H1 (cell line): ENCODE measurements around the gene XRCC6. TPM values are rescaled to one million over a fixed set of nuclear protein-coding genes. Genes with fewer than 3 reads are reported as not detected.

Experiments used
- CTCF ChIA-PET: fragments of 300-600 bp; sonication (Branson Sonifier 250); formaldehyde crosslinking; loops from one replicate; lab custom pipeline; 2021; ENCODE audit not compliant: partially characterized antibody; lab: Charles Lee
- POLR2A ChIA-PET: fragments of 300-600 bp; sonication (Branson Sonifier 250); formaldehyde crosslinking; loops from one replicate; lab custom pipeline; 2021; ENCODE audit warnings: inconsistent platforms; ENCODE audit not compliant: partially characterized antibody; lab: Charles Lee
- DNase-seq, 2 experiments: peaks; one replicate each; pipeline versions ENCODE4 v3.0.0 to v3.0.0-alpha.2; 2010 to 2022; ENCODE audit warnings: low spot score in 2 of 2, low read depth in 1 of 2, mixed read lengths in 1 of 2
- FAIRE-seq: peaks from 2 replicates; lab custom pipeline; 2011; peaks lifted over from hg19 to GRCh38; lab: Jason Lieb, UNC
- H2AFZ ChIP-seq: 2 replicates; pipeline ENCODE4 v1.8.1; 2012; ENCODE audit warnings: low read length, inconsistent platforms
- H2AK5ac ChIP-seq: 2 replicates; pipeline ENCODE4 v1.6.1; 2013; ENCODE audit warnings: low read depth, low read length
- H2BK120ac ChIP-seq: replicated peaks from 2 replicates; pipeline ENCODE3; 2013; ENCODE audit warnings: low read depth, low read length, inconsistent platforms
- H2BK12ac ChIP-seq: 2 replicates; pipeline ENCODE4 v1.6.1; 2013; ENCODE audit warnings: low read depth, low read length
- H2BK15ac ChIP-seq: 2 replicates; pipeline ENCODE4 v1.6.1; 2013; ENCODE audit warnings: low read length
- H2BK20ac ChIP-seq: 2 replicates; pipeline ENCODE4 v1.6.1; 2013; ENCODE audit warnings: low read length
- H2BK5ac ChIP-seq: 2 replicates; pipeline ENCODE4 v1.6.1; 2013; ENCODE audit warnings: low read depth, low read length
- H3K14ac ChIP-seq: 2 replicates; pipeline ENCODE4 v1.6.1; 2013; ENCODE audit warnings: inconsistent platforms; ENCODE audit not compliant: insufficient read length
- H3K18ac ChIP-seq: 2 replicates; pipeline ENCODE4 v1.6.1; 2013; ENCODE audit warnings: low read length; ENCODE audit errors: extremely low read depth
- H3K23ac ChIP-seq: 2 replicates; pipeline ENCODE4 v1.6.1; 2013; ENCODE audit warnings: inconsistent platforms; ENCODE audit not compliant: insufficient read length
- H3K23me2 ChIP-seq: 2 replicates; pipeline ENCODE4 v1.6.1; 2013; ENCODE audit warnings: low read depth, low read length
- H3K27ac ChIP-seq: 2 replicates; pipeline ENCODE4 v1.6.1; 2011; ENCODE audit warnings: low read depth, low read length, inconsistent platforms
- H3K27me3 ChIP-seq, 4 experiments: replicated peaks in 1 of 4; 1 replicate in 1 of 4; 2 replicates in 3 of 4; pipeline versions ENCODE4 v1.6.1 to v1.8.1; 2011 to 2013; ENCODE audit warnings: low read length in 3 of 4, mild to moderate bottlenecking in 3 of 4, inconsistent platforms in 2 of 4, mixed read lengths in 2 of 4, moderate library complexity in 1 of 4; ENCODE audit not compliant: control insufficient read depth in 3 of 4, insufficient read depth in 3 of 4; ENCODE audit errors: extremely low read depth in 1 of 4
- H3K36me3 ChIP-seq, 4 experiments: 2 replicates each; pipeline versions ENCODE4 v1.6.1 to v1.8.1; 2011 to 2013; ENCODE audit warnings: mild to moderate bottlenecking in 4 of 4, low read length in 3 of 4, moderate library complexity in 2 of 4, control low read depth in 1 of 4, inconsistent platforms in 1 of 4; ENCODE audit not compliant: insufficient read depth in 4 of 4, control insufficient read depth in 2 of 4
- H3K4ac ChIP-seq: replicated peaks from 2 replicates; pipeline ENCODE3; 2013; ENCODE audit warnings: low read length, low read depth, mixed read lengths, inconsistent platforms; ENCODE audit not compliant: insufficient read length
- H3K4me1 ChIP-seq, 4 experiments: replicated peaks in 1 of 4; 1 replicate in 1 of 4; 2 replicates in 3 of 4; pipeline versions ENCODE4 v1.6.1 to v1.8.1; 2011 to 2013; ENCODE audit warnings: low read length in 3 of 4, inconsistent platforms in 2 of 4, mixed read lengths in 1 of 4; ENCODE audit not compliant: insufficient read depth in 4 of 4, control insufficient read depth in 3 of 4
- H3K4me2 ChIP-seq, 2 experiments: 2 replicates each; pipeline versions ENCODE4 v1.6.1 to v1.8.1; 2011 to 2013; ENCODE audit warnings: low read depth in 2 of 2, low read length in 2 of 2, control low read depth in 1 of 2, inconsistent platforms in 1 of 2, mild to moderate bottlenecking in 1 of 2; ENCODE audit not compliant: insufficient read depth in 1 of 2
- H3K4me3 ChIP-seq, 4 experiments: fragments of 200-600, 300-600 bp in 1 of 4; sonication (generic), shearing (Covaris generic), sonication (Bioruptor Twin) in 1 of 4; 2 replicates each; pipeline versions ENCODE4 v1.5.1 to v1.8.1; 2011 to 2016; ENCODE audit warnings: low read length in 4 of 4, low read depth in 3 of 4, control low read depth in 2 of 4, inconsistent platforms in 2 of 4, mild to moderate bottlenecking in 2 of 4, mixed read lengths in 1 of 4, moderate library complexity in 1 of 4; ENCODE audit not compliant: insufficient read depth in 2 of 4; ENCODE audit errors: extremely low read depth in 1 of 4
- H3K56ac ChIP-seq: replicated peaks from 2 replicates; pipeline ENCODE3; 2013; ENCODE audit warnings: low read depth, mild to moderate bottlenecking, mixed read lengths, low read length, inconsistent platforms; ENCODE audit not compliant: insufficient read length
- H3K79me1 ChIP-seq: 2 replicates; pipeline ENCODE4 v1.6.1; 2013; ENCODE audit warnings: low read depth, low read length, control low read depth
- H3K79me2 ChIP-seq, 2 experiments: 2 replicates each; pipeline versions ENCODE4 v1.6.1 to v1.8.1; 2012 to 2013; ENCODE audit warnings: low read length in 2 of 2, mild to moderate bottlenecking in 2 of 2, inconsistent platforms in 1 of 2; ENCODE audit not compliant: insufficient read depth in 2 of 2, control insufficient read depth in 1 of 2
- H3K9ac ChIP-seq, 4 experiments: replicated peaks in 1 of 4; 1 replicate in 1 of 4; 2 replicates in 3 of 4; pipeline versions ENCODE4 v1.6.1 to v1.8.1; 2011 to 2013; ENCODE audit warnings: low read depth in 3 of 4, low read length in 3 of 4, control low read depth in 2 of 4, mild to moderate bottlenecking in 2 of 4, moderate library complexity in 2 of 4, inconsistent platforms in 1 of 4; ENCODE audit errors: extremely low read depth in 1 of 4
- H3K9me3 ChIP-seq, 2 experiments: 2 replicates each; pipeline versions ENCODE4 v1.6.1 to v1.8.1; 2012 to 2013; ENCODE audit warnings: mild to moderate bottlenecking in 2 of 2, moderate library complexity in 2 of 2, control low read depth in 1 of 2, inconsistent platforms in 1 of 2, low read depth in 1 of 2, low read length in 1 of 2, mixed read lengths in 1 of 2; ENCODE audit not compliant: insufficient read depth in 2 of 2
- H4K20me1 ChIP-seq, 2 experiments: replicated peaks in 1 of 2; 2 replicates each; pipeline versions ENCODE3 to v1.8.1; 2011 to 2013; ENCODE audit warnings: inconsistent platforms in 2 of 2, low read length in 2 of 2, mild to moderate bottlenecking in 1 of 2; ENCODE audit not compliant: insufficient read depth in 2 of 2, control insufficient read depth in 1 of 2
- H4K5ac ChIP-seq: 2 replicates; pipeline ENCODE4 v1.6.1; 2013; ENCODE audit warnings: low read length, low read depth, mixed read lengths, inconsistent platforms; ENCODE audit not compliant: insufficient read length
- H4K8ac ChIP-seq: 2 replicates; pipeline ENCODE4 v1.8.0; 2013; ENCODE audit warnings: mild to moderate bottlenecking, moderate library complexity, low read length, inconsistent platforms; ENCODE audit not compliant: insufficient read depth; ENCODE audit errors: extremely low read depth
- H4K91ac ChIP-seq: replicated peaks from 2 replicates; pipeline ENCODE3; 2013; ENCODE audit warnings: low read length, mixed read lengths, inconsistent platforms; ENCODE audit not compliant: insufficient read length
- CHD1 ChIP-seq: IDR thresholded peaks from 2 replicates; pipeline ENCODE4 v1.6.1; 2012; ENCODE audit warnings: low read depth, low read length, improper control_type of control experiment
- PHF8 ChIP-seq: fragments of 200-600 bp; sonication (generic); conservative IDR thresholded peaks from 2 replicates; pipeline ENCODE4 v1.7.1; 2012; ENCODE audit warnings: low read depth, mild to moderate bottlenecking, inconsistent platforms, low read length, moderate library complexity
- POU5F1 ChIP-seq: IDR thresholded peaks from 2 replicates; pipeline ENCODE4 v1.6.1; 2011; ENCODE audit warnings: low read depth, mild to moderate bottlenecking, low read length, moderate library complexity
- RFX5 ChIP-seq: IDR thresholded peaks from 2 replicates; pipeline ENCODE4 v1.6.1; 2011; ENCODE audit warnings: low read depth, low read length, improper control_type of control experiment, borderline replicate concordance
- RXRA ChIP-seq: IDR thresholded peaks from 2 replicates; pipeline ENCODE4 v1.6.1; 2011; ENCODE audit warnings: low read depth, mild to moderate bottlenecking, low read length, moderate library complexity; ENCODE audit not compliant: insufficient read depth
- WGBS, 2 experiments: shearing (Covaris generic) in 1 of 2; methylation state at CpG; one replicate each; pipeline versions ENCODE4 v1.1.6 to v1.1.7; 2013 to 2015; ENCODE audit warnings: low lambda C conversion rate in 2 of 2, mixed read lengths in 2 of 2, inconsistent platforms in 1 of 2, low coverage in 1 of 2, missing lambda C conversion rate in 1 of 2; ENCODE audit not compliant: insufficient replicate concordance in 2 of 2, insufficient coverage in 1 of 2, insufficient read length in 1 of 2; ENCODE audit errors: extremely low coverage in 1 of 2, missing lambda C conversion rate in 1 of 2; 5-methylcytosine and 5-hydroxymethylcytosine counted together
- polyA plus RNA-seq, 7 experiments: library from polyadenylated mRNA; depleted of rRNA in 3 of 7; stranded (reverse) in 5 of 7; unstranded in 2 of 7; fragments of >200 nt in 5 of 7; fragments of 200-250 nt in 2 of 7; gene quantifications; 1 replicate in 5 of 7; 2 replicates in 1 of 7; 4 replicates in 1 of 7; pipeline versions ENCODE4 v1.2.1 to v1.2.3, GENCODE V29; 2011 to 2013; ENCODE audit warnings: missing spikeins in 2 of 7, mixed read lengths in 2 of 7
- total RNA-seq: library from RNA; stranded (reverse); fragmentation: NEBNext Ultra II Directional; extraction: Animal tissue kit (Norgen Biotek cat#: 25700); gene quantifications from 2 replicates; pipeline ENCODE4 v1.2.1, GENCODE V29; 2021

XRCC6 gene
- total and polyA plus RNA-seq, 2 of the 8 experiments (the other 6 are each of a cell fraction or from before 2014, with no cell fraction given): 150 to 490 TPM

GRCh38 chr22:41654322-41654721 lies 33.2 kb downstream of the XRCC6 start:
- Histone ChIP-seq H3K4me3 (no peak overlapping the region), H2AK5ac (no peak overlapping the region), H4K20me1 (peaks cover 0 to 5% of the 10 kb centered on the region in 2 experiments), H2BK15ac (no peak overlapping the region), H4K91ac (no peak overlapping the region), H3K4me2 (no peak overlapping the region), H3K23ac (no peak overlapping the region), H3K18ac (no peak overlapping the region), H3K27me3 (no peaks in the 10 kb centered on the region), H3K4ac (no peak overlapping the region), H3K36me3 (peaks cover 58 to 96% (median 77%) of the 10 kb centered on the region in 4 experiments), H3K27ac (no peak overlapping the region), H3K56ac (no peak overlapping the region), H3K14ac (no peak overlapping the region), H3K9ac (no peak overlapping the region), H3K9me3 (no peaks in the 10 kb centered on the region), H4K5ac (no peak overlapping the region), H2BK5ac (no peak overlapping the region), H2AFZ (no peak overlapping the region), H2BK120ac (no peak overlapping the region), H3K79me1 (no peaks in the 10 kb centered on the region; the same call in 1 of the 2 replicates), H4K8ac (no peak overlapping the region), H2BK12ac (no peak overlapping the region), H3K23me2 (no peaks in the 10 kb centered on the region), H2BK20ac (no peak overlapping the region), H3K79me2 (no peaks in the 10 kb centered on the region), H3K4me1 (no peaks in the 10 kb centered on the region)
- ChIA-PET CTCF (interaction anchor here (1.4 kb wide), 1 partner anchor 12 kb away, joined by 9 read pairs; no protein-coding TSS in a partner anchor), POLR2A (interaction anchor here (1.0 to 16.5 kb wide), 6 partner anchors 11 to 65 kb away, joined by 3 to 129 read pairs (median 4); partner anchors contain the start of gene PMM1)
- WGBS, 2 experiments: 92% methylated on average over 3 of the region's 3 CpGs; no CpG with 5 or more reads in 1 of the 2 experiments
- FAIRE-seq (no peak), DNase-seq (no peak)
- no peak for TF ChIP-seq POU5F1
- no peak for TF ChIP-seq CHD1
- no peak for TF ChIP-seq RXRA
- TF ChIP-seq PHF8: no peak
- no peak for TF ChIP-seq RFX5
